Smooth muscle cell (in vitro differentiated cells): ENCODE results near the gene TUBA3E. TPM values are rescaled to one million over a fixed set of nuclear protein-coding genes. Genes with fewer than 3 reads are reported as not detected.
"Not testable (repeated sequence)": the region's sequence is repeated elsewhere in the genome, so short reads cannot be mapped to it uniquely, and the experiment has no call there.

Experiments
- DNase-seq: peaks from one replicate; lab custom pipeline; 2025; ENCODE audit not compliant: unreplicated experiment; lab: John Stamatoyannopoulos, UW
- H2AFZ ChIP-seq: fragments of 200-600 bp; sonication (generic); 2 replicates; pipeline ENCODE4 v1.6.0; 2016; ENCODE audit warnings: antibody characterized with exemption, low read depth, mild to moderate bottlenecking
- H3F3A ChIP-seq: fragments of 200-600 bp; sonication (generic); 2 replicates; pipeline ENCODE4 v1.6.0; 2017; ENCODE audit warnings: antibody characterized with exemption, low read depth
- H3K27ac ChIP-seq: fragments of 200-600 bp; sonication (generic); 2 replicates; pipeline ENCODE4 v1.5.1; 2016; ENCODE audit warnings: low read depth, mild to moderate bottlenecking
- H3K27me3 ChIP-seq: fragments of 200-600 bp; sonication (generic); 2 replicates; pipeline ENCODE4 v1.6.1; 2016; ENCODE audit warnings: low read depth, mild to moderate bottlenecking
- H3K36me3 ChIP-seq: fragments of 200-600 bp; sonication (generic); 2 replicates; pipeline ENCODE4 v1.5.1; 2016; ENCODE audit warnings: low read depth
- H3K4me1 ChIP-seq: fragments of 200-600 bp; sonication (generic); 2 replicates; pipeline ENCODE4 v1.5.1; 2016; ENCODE audit warnings: low read depth
- H3K4me2 ChIP-seq: fragments of 200-600 bp; sonication (generic); 2 replicates; pipeline ENCODE4 v1.6.0; 2016; ENCODE audit warnings: mild to moderate bottlenecking
- H3K4me3 ChIP-seq: fragments of 200-600 bp; sonication (generic); 2 replicates; pipeline ENCODE4 v1.5.1; 2016; ENCODE audit warnings: mild to moderate bottlenecking
- H3K79me2 ChIP-seq: fragments of 200-600 bp; sonication (generic); 2 replicates; pipeline ENCODE4 v1.6.0; 2016; ENCODE audit warnings: low read depth, mild to moderate bottlenecking
- H3K9ac ChIP-seq: fragments of 200-600 bp; sonication (generic); 2 replicates; pipeline ENCODE4 v1.6.0; 2016; ENCODE audit warnings: low read depth
- H3K9me3 ChIP-seq: fragments of 200-600 bp; sonication (generic); replicated peaks from 2 replicates; pipeline ENCODE4 v1.5.1; 2016; ENCODE audit warnings: low read depth
- H4K20me1 ChIP-seq: fragments of 200-600 bp; sonication (generic); 2 replicates; pipeline ENCODE4 v1.6.0; 2016; ENCODE audit warnings: low read depth
- WGBS: methylation state at CpG from one replicate; pipeline ENCODE4 v1.1.7; 2016; ENCODE audit warnings: low lambda C conversion rate; 5-methylcytosine and 5-hydroxymethylcytosine counted together
- polyA plus RNA-seq: library from polyadenylated mRNA; unstranded; fragments of >200 nt; fragmentation: Nextera tagmentation; extraction: Ambion mirVana; gene quantifications from 2 replicates; pipeline ENCODE4 v1.2.1, GENCODE V29; 2016
- total RNA-seq: library from RNA; depleted of rRNA; stranded (reverse); fragments of >200 nt; gene quantifications from 2 replicates; pipeline ENCODE4 v1.2.3, GENCODE V29; 2014

The TUBA3E gene
- total and polyA plus RNA-seq, 2 experiments from 2014 or later = not detected

DNA sequence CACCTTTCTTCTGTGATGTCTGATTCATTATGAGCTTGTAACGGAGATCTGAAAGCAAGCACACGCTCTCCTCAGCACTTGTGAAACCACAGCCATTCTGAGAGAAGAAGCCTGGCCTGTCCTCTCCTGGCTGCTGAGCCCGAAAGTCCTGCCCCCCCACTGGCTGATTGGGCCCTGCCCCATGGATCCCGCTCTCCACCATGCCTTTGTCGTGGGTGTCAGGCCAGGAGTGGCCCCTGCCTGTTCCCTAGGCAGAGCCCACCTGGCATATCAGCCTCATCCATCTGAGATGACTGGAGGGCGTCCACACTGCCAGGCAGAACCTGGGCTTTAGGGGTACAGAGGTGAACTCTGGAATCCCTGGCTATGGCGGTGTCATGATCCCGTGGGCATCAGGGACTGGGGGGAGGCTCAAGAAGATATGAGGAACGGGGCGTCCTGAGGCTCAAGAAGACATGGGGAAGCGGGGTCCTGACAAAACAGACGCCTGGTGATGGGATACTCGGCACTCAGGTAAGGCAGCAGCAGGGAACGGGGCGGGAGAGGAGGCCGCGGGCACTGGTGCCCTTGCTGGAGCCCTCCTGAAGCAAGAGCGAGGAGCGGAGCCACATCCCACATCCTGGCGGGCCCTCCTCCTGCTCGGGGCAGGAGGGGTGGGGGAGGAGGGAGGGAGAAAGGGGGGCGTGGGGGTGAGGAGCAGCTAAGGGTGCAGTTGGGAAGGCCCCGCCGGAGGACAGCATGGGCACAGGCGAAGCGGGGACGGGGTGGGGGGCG, 54.8 kb downstream of the TUBA3E start:
- H4K20me1 ChIP-seq, H3K27ac ChIP-seq, H3K27me3 ChIP-seq, H3F3A ChIP-seq, DNase-seq, H3K4me1 ChIP-seq, H2AFZ ChIP-seq, H3K9me3 ChIP-seq, H3K36me3 ChIP-seq, H3K79me2 ChIP-seq, H3K9ac ChIP-seq: not testable (repeated sequence)
- Histone ChIP-seq H3K4me3 (peak overlapping the region; percentile 58), H3K4me2 (peak overlapping the region; percentile 88)
- 55% methylated on average over 17 of the region's 28 CpGs for WGBS

DNA sequence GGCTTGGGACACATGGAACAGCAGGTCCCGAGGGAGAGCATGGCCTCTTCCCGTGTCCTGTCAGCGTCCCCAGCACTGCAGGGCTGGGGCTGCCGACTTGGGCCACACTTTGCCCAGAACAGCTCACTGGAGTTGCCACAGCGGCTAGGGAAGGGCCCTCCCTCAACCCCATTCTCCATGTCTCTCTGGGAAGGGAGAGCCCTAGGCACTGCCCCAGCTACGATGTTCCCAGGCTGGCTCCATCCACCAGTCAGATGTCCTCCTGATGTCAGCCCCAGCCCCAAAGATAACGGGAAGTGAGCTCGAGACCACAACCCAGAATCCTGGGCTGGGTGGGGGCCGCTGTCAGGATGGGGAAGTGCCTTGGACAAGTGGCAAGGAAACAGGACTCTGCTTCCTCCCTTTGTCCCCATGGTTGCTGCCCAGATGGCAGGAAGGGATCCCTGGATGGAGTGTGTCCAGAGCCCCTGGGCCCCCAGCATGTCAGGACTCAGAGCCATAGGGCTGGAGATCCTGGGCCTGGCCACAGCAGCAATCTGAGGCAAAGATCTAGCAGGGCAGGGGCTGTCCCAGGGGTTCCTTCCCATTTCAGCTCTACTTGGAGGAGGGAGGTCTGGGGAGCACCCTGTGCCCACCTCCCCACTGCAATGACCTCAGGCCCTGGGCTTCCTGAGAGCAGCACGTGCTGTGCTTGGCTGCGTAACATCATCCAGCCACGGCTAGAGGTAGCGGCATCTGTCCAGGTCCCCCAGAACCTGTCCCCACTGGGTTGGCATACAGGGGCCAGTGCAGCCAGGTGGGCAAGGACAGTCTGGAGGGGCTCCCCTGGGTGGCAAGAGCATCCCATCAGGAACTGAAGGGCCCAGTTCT, 55.6 kb downstream of the TUBA3E start:
- H3K27ac ChIP-seq, H3K4me2 ChIP-seq, H3K9ac ChIP-seq, DNase-seq, H2AFZ ChIP-seq, H3K9me3 ChIP-seq, H4K20me1 ChIP-seq, H3K27me3 ChIP-seq, H3F3A ChIP-seq, H3K4me3 ChIP-seq, H3K4me1 ChIP-seq, H3K36me3 ChIP-seq, H3K79me2 ChIP-seq: not testable (repeated sequence)
- 93% methylated on average over 13 of the region's 13 CpGs for WGBS

Other genes with a start within 250 kb of the TUBA3E start
- gene RAB6C, start 218.8 kb downstream of the TUBA3E start, total RNA-seq = 0.54 TPM in 1 of 2 replicates, not detected in the other
- gene RAB6C, start 218.8 kb downstream of the TUBA3E start, polyA plus RNA-seq = not detected in 2 replicates
- gene POTEF, start 69.2 kb downstream of the TUBA3E start, total RNA-seq = 9.7 and 13.1 TPM in 2 replicates
- 2.8 and 7.3 TPM in 2 replicates for gene POTEF, start 69.2 kb downstream of the TUBA3E start, polyA plus RNA-seq
- gene CCDC74B, start 53.3 kb downstream of the TUBA3E start, total RNA-seq = 7.7 and 16.0 TPM in 2 replicates
- 13.7 and 14.5 TPM in 2 replicates for gene CCDC74B, start 53.3 kb downstream of the TUBA3E start, polyA plus RNA-seq
- 23.5 and 29.8 TPM in 2 replicates for gene SMPD4, start 16.8 kb downstream of the TUBA3E start, total RNA-seq
- 43.2 and 53.6 TPM in 2 replicates for gene SMPD4, start 16.8 kb downstream of the TUBA3E start, polyA plus RNA-seq
- 134 and 147 TPM in 2 replicates for gene MZT2B, start 16.2 kb downstream of the TUBA3E start, total RNA-seq
- 397 and 412 TPM in 2 replicates for gene MZT2B, start 16.2 kb downstream of the TUBA3E start, polyA plus RNA-seq
- gene IMP4, start 144.5 kb upstream of the TUBA3E start, total RNA-seq = 36.4 and 59.3 TPM in 2 replicates
- 74.9 and 75.0 TPM in 2 replicates for gene IMP4, start 144.5 kb upstream of the TUBA3E start, polyA plus RNA-seq
- 4.4 and 13.9 TPM in 2 replicates for gene PTPN18, start 157.6 kb upstream of the TUBA3E start, total RNA-seq
- 10.1 and 10.2 TPM in 2 replicates for gene PTPN18, start 157.6 kb upstream of the TUBA3E start, polyA plus RNA-seq